DOHH2 (cell line): ENCODE measurements around the gene LBR.

Experiments
- EZH2phosphoT487 ChIP-seq: fragments of 200-600 bp; sonication (generic); IDR thresholded peaks from 2 replicates; pipeline ENCODE4 v1.6.1; 2017; ENCODE audit warnings: borderline replicate concordance, mild to moderate bottlenecking, antibody characterized with exemption, low read length, moderate library complexity, mixed read lengths
- TF ChIP-seq, protein P1 (sequence below): fragments of 200-600 bp; sonication (generic); IDR thresholded peaks from one replicate; pipeline ENCODE4 v1.5.1; 2014; ENCODE audit warnings: antibody characterized with exemption, mild to moderate bottlenecking, low read depth, low read length; ENCODE audit not compliant: poor library complexity, severe bottlenecking

DNA sequence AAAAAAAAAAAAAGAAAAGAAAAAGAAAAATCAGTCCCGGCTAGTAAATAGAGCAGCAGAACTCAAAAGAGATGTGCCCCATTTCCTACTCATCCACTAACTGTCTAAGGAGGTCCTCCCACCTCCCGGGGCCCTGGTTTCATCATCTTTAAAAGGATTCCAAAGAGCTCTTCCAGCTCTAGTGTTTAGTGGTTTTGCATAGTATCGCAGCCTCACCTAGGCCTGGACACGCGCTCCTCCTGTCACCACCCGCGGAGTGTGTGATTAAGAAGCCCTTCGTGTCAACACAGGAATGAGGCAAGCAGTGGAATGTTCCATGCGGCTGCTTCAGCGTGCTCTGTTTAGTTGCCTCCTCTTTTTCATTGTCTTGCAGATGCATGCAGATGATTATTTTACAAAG is 49.0 kb downstream of the LBR start:
- TF ChIP-seq, protein P1, sequence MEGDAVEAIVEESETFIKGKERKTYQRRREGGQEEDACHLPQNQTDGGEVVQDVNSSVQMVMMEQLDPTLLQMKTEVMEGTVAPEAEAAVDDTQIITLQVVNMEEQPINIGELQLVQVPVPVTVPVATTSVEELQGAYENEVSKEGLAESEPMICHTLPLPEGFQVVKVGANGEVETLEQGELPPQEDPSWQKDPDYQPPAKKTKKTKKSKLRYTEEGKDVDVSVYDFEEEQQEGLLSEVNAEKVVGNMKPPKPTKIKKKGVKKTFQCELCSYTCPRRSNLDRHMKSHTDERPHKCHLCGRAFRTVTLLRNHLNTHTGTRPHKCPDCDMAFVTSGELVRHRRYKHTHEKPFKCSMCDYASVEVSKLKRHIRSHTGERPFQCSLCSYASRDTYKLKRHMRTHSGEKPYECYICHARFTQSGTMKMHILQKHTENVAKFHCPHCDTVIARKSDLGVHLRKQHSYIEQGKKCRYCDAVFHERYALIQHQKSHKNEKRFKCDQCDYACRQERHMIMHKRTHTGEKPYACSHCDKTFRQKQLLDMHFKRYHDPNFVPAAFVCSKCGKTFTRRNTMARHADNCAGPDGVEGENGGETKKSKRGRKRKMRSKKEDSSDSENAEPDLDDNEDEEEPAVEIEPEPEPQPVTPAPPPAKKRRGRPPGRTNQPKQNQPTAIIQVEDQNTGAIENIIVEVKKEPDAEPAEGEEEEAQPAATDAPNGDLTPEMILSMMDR: no peak
- no peak for TF ChIP-seq EZH2phosphoT487
